SK-N-SH (cell line): ENCODE measurements around the gene TOR4A.

Experiments used
- CTCF ChIP-seq: fragments of 200-600 bp; sonication (generic); IDR thresholded peaks from 2 replicates; pipeline ENCODE4 v1.6.1; 2017; ENCODE audit warnings: antibody characterized with exemption, mild to moderate bottlenecking, moderate library complexity
- ELF1 ChIP-seq: IDR thresholded peaks from 2 replicates; pipeline ENCODE4 v1.4.0; 2012
- FOXJ3 ChIP-seq: sonication (generic); formaldehyde crosslinking; IDR thresholded peaks from 2 replicates; pipeline ENCODE4 v1.5.1; 2020; ENCODE audit warnings: mild to moderate bottlenecking, missing genetic modification reagents
- MXI1 ChIP-seq: IDR thresholded peaks from 2 replicates; pipeline ENCODE4 v1.6.1; 2012; ENCODE audit warnings: mild to moderate bottlenecking, low read depth, low read length, improper control_type of control experiment
- POLR2AphosphoS5 ChIP-seq: IDR thresholded peaks from 2 replicates; pipeline ENCODE4 v1.6.1; 2012; ENCODE audit warnings: low read depth, low read length
- RXRA ChIP-seq: IDR thresholded peaks from 2 replicates; pipeline ENCODE4 v1.4.0; 2012; ENCODE audit warnings: low read depth, mild to moderate bottlenecking, borderline replicate concordance
- ZBTB33 ChIP-seq: IDR thresholded peaks from 2 replicates; pipeline ENCODE4 v1.4.0; 2012; ENCODE audit warnings: low read depth, borderline replicate concordance

GRCh38 chr9:137268538-137269201 is 8.9 kb upstream of the TOR4A start:
- TF ChIP-seq CTCF (no peak), POLR2AphosphoS5 (no peak), FOXJ3 (no peak), ELF1 (no peak), ZBTB33 (no peak), MXI1 (no peak), RXRA (no peak)
